HG03558 (cell line): ENCODE measurements around the gene GPBP1.
"Not testable (repeated sequence)": the region's sequence is repeated elsewhere in the genome, so short reads cannot be mapped to it uniquely, and the experiment has no call there.

Experiments used
- ATAC-seq: cut with Tn5 transposase; IDR thresholded peaks from one replicate; pipeline ENCODE4 v1.9.1; 2021; ENCODE audit warnings: moderate number of reproducible peaks; ENCODE audit not compliant: unreplicated experiment; ENCODE audit errors: extremely low read depth

The GPBP1 gene

GRCh38 chr5:57259704-57260103 is 85.8 kb downstream of the GPBP1 start:
- ATAC-seq: no peak

- no peak for ATAC-seq
Measured at GRCh38 chr5:57262541-57262940, 88.7 kb downstream of the GPBP1 start.

GRCh38 chr5:57267805-57268204 is 93.9 kb downstream of the GPBP1 start:
- no peak for ATAC-seq

- no peak for ATAC-seq
Measured at GRCh38 chr5:57276353-57276752, 102.5 kb downstream of the GPBP1 start.

- no peak for ATAC-seq
Measured at GRCh38 chr5:57277085-57277484, 103.2 kb downstream of the GPBP1 start.

- ATAC-seq: no peak
Measured at GRCh38 chr5:57280853-57281252, 107.0 kb downstream of the GPBP1 start.

- not testable (repeated sequence) for ATAC-seq
Measured at GRCh38 chr5:57285084-57285483, 111.2 kb downstream of the GPBP1 start.

GRCh38 chr5:57291894-57292293 is 118.0 kb downstream of the GPBP1 start:
- no peak for ATAC-seq

GRCh38 chr5:57292336-57292735 is 118.5 kb downstream of the GPBP1 start:
- no peak for ATAC-seq

- peak; percentile 52 for ATAC-seq
Measured at GRCh38 chr5:57298295-57298984, 124.6 kb downstream of the GPBP1 start.

- no peak for ATAC-seq
Measured at GRCh38 chr5:57298985-57299491, 125.2 kb downstream of the GPBP1 start.

GRCh38 chr5:57299986-57300385 is 126.1 kb downstream of the GPBP1 start:
- no peak for ATAC-seq

GRCh38 chr5:57302164-57302563 is 128.3 kb downstream of the GPBP1 start:
- ATAC-seq: peak; percentile 45

- no peak for ATAC-seq
Measured at GRCh38 chr5:57302643-57303042, 128.8 kb downstream of the GPBP1 start.

GRCh38 chr5:57303985-57304384 is 130.1 kb downstream of the GPBP1 start:
- ATAC-seq: no peak

- ATAC-seq: no peak
Measured at GRCh38 chr5:57304931-57305330, 131.1 kb downstream of the GPBP1 start.

- no peak for ATAC-seq
Measured at GRCh38 chr5:57306359-57306758, 132.5 kb downstream of the GPBP1 start.

- no peak for ATAC-seq
Measured at GRCh38 chr5:57307516-57307915, 133.7 kb downstream of the GPBP1 start.

- not testable (repeated sequence) for ATAC-seq
Measured at GRCh38 chr5:57309022-57309421, 135.2 kb downstream of the GPBP1 start.

- no peak for ATAC-seq
Measured at GRCh38 chr5:57311251-57311650, 137.4 kb downstream of the GPBP1 start.

- no peak for ATAC-seq
Measured at GRCh38 chr5:57311921-57312735, 138.3 kb downstream of the GPBP1 start.
